Neural cell (in vitro differentiated cells): ENCODE data around the gene FAM43B. TPM values are rescaled to one million over a fixed set of nuclear protein-coding genes. Genes with fewer than 3 reads are reported as not detected.
"Not testable (repeated sequence)": the region's sequence is repeated elsewhere in the genome, so short reads cannot be mapped to it uniquely, and the experiment has no call there.

ENCODE experiments used
- H2AFZ ChIP-seq: fragments of 200-600, 300-800 bp; sonication (generic), shearing (Covaris generic); 2 replicates; pipeline ENCODE4 v1.6.0; 2014; ENCODE audit warnings: low read depth, mild to moderate bottlenecking, antibody characterized with exemption, low read length, moderate library complexity
- H3F3A ChIP-seq: fragments of 200-600 bp; shearing (Covaris generic); 2 replicates; pipeline ENCODE4 v1.6.1; 2016; ENCODE audit warnings: mild to moderate bottlenecking, moderate library complexity, mixed read lengths, antibody characterized with exemption, low read length; ENCODE audit not compliant: insufficient read depth, poor library complexity, severe bottlenecking
- H3K27ac ChIP-seq: fragments of 200-600, 300-800 bp; sonication (generic), shearing (Covaris generic); 2 replicates; pipeline ENCODE4 v1.5.1; 2014; ENCODE audit warnings: mild to moderate bottlenecking, low read length, moderate library complexity
- H3K27me3 ChIP-seq: fragments of 300-800, 200-600 bp; sonication (generic), shearing (Covaris generic); 2 replicates; pipeline ENCODE4 v1.6.0; 2014; ENCODE audit warnings: mild to moderate bottlenecking, low read depth, low read length, moderate library complexity; ENCODE audit not compliant: insufficient read depth
- H3K36me3 ChIP-seq: fragments of 300-800, 200-600 bp; sonication (generic), shearing (Covaris generic); 2 replicates; pipeline ENCODE4 v1.5.1; 2014; ENCODE audit warnings: mild to moderate bottlenecking, antibody characterized with exemption, low read length, moderate library complexity; ENCODE audit not compliant: insufficient read depth
- H3K4me2 ChIP-seq: fragments of 300-800, 200-600 bp; sonication (generic), shearing (Covaris generic); 2 replicates; pipeline ENCODE4 v1.6.0; 2014; ENCODE audit warnings: mild to moderate bottlenecking, low read length
- H3K4me3 ChIP-seq: fragments of 300-800, 200-600 bp; sonication (generic), shearing (Covaris generic); 2 replicates; pipeline ENCODE4 v1.5.1; 2014; ENCODE audit warnings: mild to moderate bottlenecking, low read length, moderate library complexity
- H3K79me2 ChIP-seq: fragments of 200-600 bp; shearing (Covaris generic); replicated peaks from 2 replicates; pipeline ENCODE4 v1.6.0; 2014; ENCODE audit warnings: mild to moderate bottlenecking, low read length, moderate library complexity; ENCODE audit not compliant: insufficient read depth
- H3K9ac ChIP-seq: fragments of 300-800, 200-600 bp; sonication (generic), shearing (Covaris generic); 2 replicates; pipeline ENCODE4 v1.6.1; 2016; ENCODE audit warnings: mild to moderate bottlenecking, low read length, mixed read lengths
- H3K9me2 ChIP-seq: fragments of 200-600 bp; shearing (Covaris generic); 2 replicates; pipeline ENCODE4 v1.6.1; 2016; ENCODE audit warnings: mild to moderate bottlenecking, low read length, mixed read lengths; ENCODE audit not compliant: insufficient read depth
- H3K9me3 ChIP-seq: fragments of 200-600, 300-800 bp; sonication (generic), shearing (Covaris generic); 2 replicates; pipeline ENCODE4 v1.6.1; 2016; ENCODE audit warnings: mild to moderate bottlenecking, mixed run types, low read length, moderate library complexity, mixed read lengths
- H4K20me1 ChIP-seq: fragments of 200-600 bp; shearing (Covaris generic); 2 replicates; pipeline ENCODE4 v1.6.1; 2016; ENCODE audit warnings: mild to moderate bottlenecking, mixed run types; ENCODE audit not compliant: insufficient read depth
- EP300 ChIP-seq: fragments of 450-650 bp; conservative IDR thresholded peaks from 2 replicates; pipeline ENCODE4 v1.6.1; 2014; ENCODE audit warnings: antibody characterized with exemption, mild to moderate bottlenecking, moderate library complexity; ENCODE audit not compliant: poor library complexity, severe bottlenecking
- EZH2 ChIP-seq: fragments of 200-600, 300-800 bp; shearing (Covaris generic), sonication (generic); IDR thresholded peaks from 2 replicates; pipeline ENCODE4 v1.6.1; 2014; ENCODE audit warnings: antibody characterized with exemption, low read length, borderline replicate concordance, mild to moderate bottlenecking; ENCODE audit not compliant: insufficient read depth, poor library complexity, severe bottlenecking
- MXI1 ChIP-seq: fragments of 450-650 bp; conservative IDR thresholded peaks from 2 replicates; pipeline ENCODE4 v1.6.1; 2014; ENCODE audit warnings: antibody characterized with exemption, mild to moderate bottlenecking; ENCODE audit not compliant: poor library complexity, severe bottlenecking
- POLR2AphosphoS5 ChIP-seq: IDR thresholded peaks from 2 replicates; pipeline ENCODE4 v1.6.1; 2012
- RAD21 ChIP-seq: fragments of 450-650 bp; conservative IDR thresholded peaks from 2 replicates; pipeline ENCODE4 v1.6.1; 2014; ENCODE audit warnings: antibody characterized with exemption, mild to moderate bottlenecking, moderate library complexity
- REST ChIP-seq: IDR thresholded peaks from 2 replicates; pipeline ENCODE4 v1.6.1; 2012; ENCODE audit warnings: borderline replicate concordance
- SMC3 ChIP-seq: fragments of 450-650 bp; conservative IDR thresholded peaks from 2 replicates; pipeline ENCODE4 v1.6.1; 2014; ENCODE audit warnings: antibody characterized with exemption, mild to moderate bottlenecking, moderate library complexity; ENCODE audit not compliant: poor library complexity
- TAF1 ChIP-seq: IDR thresholded peaks from 2 replicates; pipeline ENCODE4 v1.6.1; 2012; ENCODE audit warnings: low read depth
- polyA plus RNA-seq: library from polyadenylated mRNA; depleted of rRNA; stranded (reverse); fragments of >200 nt; gene quantifications from 2 replicates; pipeline ENCODE4 v1.2.3, GENCODE V29; 2014
- TF ChIP-seq, protein P1 (sequence below): fragments of 450-650 bp; IDR thresholded peaks from 2 replicates; pipeline ENCODE4 v1.5.1; 2014; ENCODE audit warnings: antibody characterized with exemption, mild to moderate bottlenecking, moderate library complexity; ENCODE audit not compliant: poor library complexity, severe bottlenecking

The FAM43B gene
- polyA plus RNA-seq, 1 donor from 2014 or later, result 1.3 TPM

GRCh38 chr1:20508411-20508771, 44.0 kb upstream of the FAM43B start:
- Histone ChIP-seq H3K27ac (peak overlapping the region; percentile 74), H3K9me2 (no peaks in the 10 kb centered on the region), H3K9me3 (no peaks in the 10 kb centered on the region), H3K36me3 (no peaks in the 10 kb centered on the region), H3K4me3 (peak overlapping the region; percentile 90), H3F3A (no peaks in the 10 kb centered on the region), H2AFZ (peak overlapping the region; percentile 96), H3K9ac (peak overlapping the region; percentile 93), H3K79me2 (peaks cover 37% of the 10 kb centered on the region), H3K27me3 (no peaks in the 10 kb centered on the region), H4K20me1 (no peaks in the 10 kb centered on the region), H3K4me2 (peak overlapping the region; percentile 70)
- TF ChIP-seq MXI1 (no peak), EP300 (no peak), SMC3 (no peak), POLR2AphosphoS5 (no peak), REST (no peak), EZH2 (no peak), RAD21 (no peak), TAF1 (no peak)
- TF ChIP-seq, protein P1, sequence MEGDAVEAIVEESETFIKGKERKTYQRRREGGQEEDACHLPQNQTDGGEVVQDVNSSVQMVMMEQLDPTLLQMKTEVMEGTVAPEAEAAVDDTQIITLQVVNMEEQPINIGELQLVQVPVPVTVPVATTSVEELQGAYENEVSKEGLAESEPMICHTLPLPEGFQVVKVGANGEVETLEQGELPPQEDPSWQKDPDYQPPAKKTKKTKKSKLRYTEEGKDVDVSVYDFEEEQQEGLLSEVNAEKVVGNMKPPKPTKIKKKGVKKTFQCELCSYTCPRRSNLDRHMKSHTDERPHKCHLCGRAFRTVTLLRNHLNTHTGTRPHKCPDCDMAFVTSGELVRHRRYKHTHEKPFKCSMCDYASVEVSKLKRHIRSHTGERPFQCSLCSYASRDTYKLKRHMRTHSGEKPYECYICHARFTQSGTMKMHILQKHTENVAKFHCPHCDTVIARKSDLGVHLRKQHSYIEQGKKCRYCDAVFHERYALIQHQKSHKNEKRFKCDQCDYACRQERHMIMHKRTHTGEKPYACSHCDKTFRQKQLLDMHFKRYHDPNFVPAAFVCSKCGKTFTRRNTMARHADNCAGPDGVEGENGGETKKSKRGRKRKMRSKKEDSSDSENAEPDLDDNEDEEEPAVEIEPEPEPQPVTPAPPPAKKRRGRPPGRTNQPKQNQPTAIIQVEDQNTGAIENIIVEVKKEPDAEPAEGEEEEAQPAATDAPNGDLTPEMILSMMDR, result no peak

DNA sequence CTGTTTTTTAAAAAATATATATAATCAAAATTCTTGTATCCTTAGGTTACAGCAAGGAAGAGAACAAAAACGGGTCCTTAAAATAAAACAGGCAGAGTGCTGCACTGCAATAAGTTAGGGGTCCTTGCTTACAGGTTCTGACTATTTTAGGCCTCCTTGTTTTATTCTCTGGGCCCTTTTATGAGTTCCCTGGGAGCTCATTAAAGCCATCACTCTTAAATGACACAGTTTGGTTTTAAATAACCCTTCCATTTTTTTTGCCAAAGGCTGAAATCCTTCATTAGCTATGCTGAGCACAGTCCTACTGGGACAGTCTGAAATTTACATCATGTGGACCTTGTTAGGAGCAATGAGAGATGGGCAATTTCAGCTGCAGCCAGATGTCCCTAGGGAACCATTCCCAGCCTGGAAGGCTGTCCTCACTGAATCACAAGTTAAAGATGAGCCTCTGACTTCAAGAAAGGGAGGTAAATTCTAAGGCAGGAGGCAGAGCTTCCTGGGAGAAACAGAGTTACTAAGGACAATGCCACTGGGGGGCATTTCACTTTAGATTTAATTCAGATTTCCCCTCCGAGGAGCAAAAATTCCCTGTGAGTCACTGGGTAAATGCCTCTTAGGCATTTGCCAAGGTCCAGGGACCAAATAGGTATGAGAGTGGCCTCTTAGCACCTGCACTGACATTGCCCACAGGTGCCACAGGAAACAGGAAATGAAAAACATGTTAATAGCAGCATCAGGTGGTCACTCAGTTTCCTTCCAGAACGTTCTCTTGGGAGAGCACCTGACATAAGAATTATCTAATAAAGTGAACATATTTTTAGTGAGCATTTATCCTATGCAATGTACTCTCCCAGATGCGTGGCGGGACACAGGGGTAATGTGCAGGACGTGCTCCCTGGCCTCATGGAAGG, 40.6 kb upstream of the FAM43B start:
- Histone ChIP-seq H3F3A (no peaks in the 10 kb centered on the region), H3K9me2 (no peaks in the 10 kb centered on the region), H3K79me2 (peaks cover 12% of the 10 kb centered on the region), H3K36me3 (no peaks in the 10 kb centered on the region), H4K20me1 (no peaks in the 10 kb centered on the region), H3K9me3 (no peaks in the 10 kb centered on the region), H3K4me2 (no peak overlapping the region), H3K27ac (no peak overlapping the region), H3K27me3 (no peaks in the 10 kb centered on the region), H2AFZ (no peak overlapping the region), H3K9ac (no peak overlapping the region), H3K4me3 (no peak overlapping the region)
- TF ChIP-seq EZH2 (no peak), RAD21 (no peak), TAF1 (no peak)
- TF ChIP-seq, protein P1, result no peak

- H3K36me3 ChIP-seq, H3K4me3 ChIP-seq, H4K20me1 ChIP-seq, H3K4me2 ChIP-seq, H3K9me2 ChIP-seq, H3K79me2 ChIP-seq, H2AFZ ChIP-seq, H3K27me3 ChIP-seq, H3K27ac ChIP-seq, H3K9me3 ChIP-seq, H3K9ac ChIP-seq, H3F3A ChIP-seq: not testable (repeated sequence)
Measured at GRCh38 chr1:20519609-20520262, 32.6 kb upstream of the FAM43B start.
